NT2/D1 (cell line): ENCODE results near the gene INPP4A.

ENCODE experiments used
- SUZ12 ChIP-seq: IDR thresholded peaks from 2 replicates; pipeline ENCODE4 v1.6.1; 2011; ENCODE audit not compliant: insufficient read length, insufficient read depth; ENCODE audit errors: extremely low read depth
- YY1 ChIP-seq: IDR thresholded peaks from 2 replicates; pipeline ENCODE4 v1.6.1; 2011; ENCODE audit not compliant: insufficient read length, insufficient read depth

DNA sequence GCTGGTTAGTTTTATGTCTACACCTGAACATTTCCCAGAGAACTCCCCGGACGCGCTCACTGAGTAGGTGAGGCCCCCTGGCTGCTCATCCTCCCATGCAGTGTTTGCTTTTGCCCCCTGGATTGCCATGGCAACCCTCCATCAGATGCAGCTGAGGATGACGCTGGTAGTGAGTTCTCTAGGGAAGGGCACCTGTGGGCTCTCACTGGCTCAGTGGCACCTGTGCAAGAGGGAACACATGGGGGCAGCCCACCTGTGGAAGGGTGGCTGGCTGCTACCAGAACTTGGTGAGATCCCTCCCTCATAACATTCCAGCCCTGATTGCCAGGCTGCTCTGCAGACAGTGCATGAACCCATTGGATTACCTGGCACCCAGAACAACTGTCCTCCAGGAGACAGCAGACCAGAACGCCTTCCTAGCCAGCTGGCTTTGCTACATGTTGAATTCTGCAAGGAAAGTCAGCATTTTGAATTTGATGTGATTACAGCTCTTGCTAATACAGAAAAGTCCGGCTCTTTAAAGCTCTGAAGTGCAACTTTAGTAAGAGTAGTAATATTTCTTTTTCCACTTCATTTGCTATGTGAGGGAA is 142.0 kb downstream of the INPP4A start:
- TF ChIP-seq YY1 (no peak), SUZ12 (no peak)
